Epithelial cell of proximal tubule (primary cell): Measurements from ENCODE around the gene L3MBTL1. TPM values are rescaled to one million over a fixed set of nuclear protein-coding genes. Genes with fewer than 3 reads are reported as not detected.

Experiments used
- DNase-seq: peaks from one replicate; pipeline ENCODE4 v3.0.0-alpha.2; 2011; ENCODE audit warnings: low read depth
- H3K4me3 ChIP-seq: 2 replicates; pipeline ENCODE4 v1.5.1; 2011; ENCODE audit warnings: low read depth, mild to moderate bottlenecking, low read length
- total RNA-seq: library from RNA; depleted of rRNA; stranded (reverse); fragments of >200 nt; gene quantifications from 2 replicates; pipeline ENCODE4 v1.2.3, GENCODE V29; 2015
- TF ChIP-seq, protein P1 (sequence below): conservative IDR thresholded peaks from 2 replicates; pipeline ENCODE4 v1.5.1; 2012; ENCODE audit warnings: low read depth, mild to moderate bottlenecking, low read length

The L3MBTL1 gene
- total RNA-seq, 1 donor from 2014 or later = 5.2 TPM

DNA sequence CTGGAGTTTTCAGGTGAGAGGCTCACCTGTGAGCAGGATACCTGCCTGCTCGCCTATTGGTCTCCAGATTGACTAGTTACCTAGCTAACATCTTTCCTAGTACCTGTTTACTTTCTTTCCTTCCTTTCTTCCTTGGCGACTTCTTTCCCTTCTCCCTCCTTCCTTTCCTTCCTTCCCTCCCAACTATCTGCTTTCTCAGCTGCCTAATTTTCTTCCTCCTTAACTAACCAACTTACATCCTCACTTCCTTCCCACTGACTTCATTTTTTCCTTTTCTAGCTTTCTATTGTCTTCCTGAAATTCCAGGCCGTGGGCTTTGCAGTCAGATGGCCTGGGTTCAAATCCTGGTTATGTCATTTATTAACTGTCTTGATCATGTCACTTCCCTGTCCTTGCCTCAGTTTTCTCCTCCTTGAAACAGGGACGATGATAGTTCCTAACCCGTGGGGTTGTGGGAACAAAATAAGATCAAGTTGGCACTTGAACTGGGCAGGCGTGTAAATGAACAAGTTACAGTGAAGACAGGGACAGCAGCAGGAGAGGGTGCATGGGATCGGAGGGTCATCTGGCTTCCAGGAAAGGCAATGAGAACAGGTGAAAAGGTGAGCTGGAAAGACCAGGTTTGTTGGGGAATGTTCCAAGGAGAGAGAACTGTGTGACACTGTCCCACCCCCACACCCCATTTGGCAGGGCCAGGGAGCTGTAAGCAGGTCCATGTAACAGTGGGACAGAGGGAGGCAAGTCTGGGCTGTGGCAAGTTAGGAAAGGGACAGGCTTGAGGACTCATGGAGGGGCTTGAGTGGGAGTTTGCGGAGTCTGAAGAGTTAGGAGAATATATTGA is 51.9 kb downstream of the L3MBTL1 start:
- DNase-seq = no peak
- H3K4me3 ChIP-seq = peak overlapping the region; percentile 64
- TF ChIP-seq, protein P1, sequence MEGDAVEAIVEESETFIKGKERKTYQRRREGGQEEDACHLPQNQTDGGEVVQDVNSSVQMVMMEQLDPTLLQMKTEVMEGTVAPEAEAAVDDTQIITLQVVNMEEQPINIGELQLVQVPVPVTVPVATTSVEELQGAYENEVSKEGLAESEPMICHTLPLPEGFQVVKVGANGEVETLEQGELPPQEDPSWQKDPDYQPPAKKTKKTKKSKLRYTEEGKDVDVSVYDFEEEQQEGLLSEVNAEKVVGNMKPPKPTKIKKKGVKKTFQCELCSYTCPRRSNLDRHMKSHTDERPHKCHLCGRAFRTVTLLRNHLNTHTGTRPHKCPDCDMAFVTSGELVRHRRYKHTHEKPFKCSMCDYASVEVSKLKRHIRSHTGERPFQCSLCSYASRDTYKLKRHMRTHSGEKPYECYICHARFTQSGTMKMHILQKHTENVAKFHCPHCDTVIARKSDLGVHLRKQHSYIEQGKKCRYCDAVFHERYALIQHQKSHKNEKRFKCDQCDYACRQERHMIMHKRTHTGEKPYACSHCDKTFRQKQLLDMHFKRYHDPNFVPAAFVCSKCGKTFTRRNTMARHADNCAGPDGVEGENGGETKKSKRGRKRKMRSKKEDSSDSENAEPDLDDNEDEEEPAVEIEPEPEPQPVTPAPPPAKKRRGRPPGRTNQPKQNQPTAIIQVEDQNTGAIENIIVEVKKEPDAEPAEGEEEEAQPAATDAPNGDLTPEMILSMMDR = no peak

DNA sequence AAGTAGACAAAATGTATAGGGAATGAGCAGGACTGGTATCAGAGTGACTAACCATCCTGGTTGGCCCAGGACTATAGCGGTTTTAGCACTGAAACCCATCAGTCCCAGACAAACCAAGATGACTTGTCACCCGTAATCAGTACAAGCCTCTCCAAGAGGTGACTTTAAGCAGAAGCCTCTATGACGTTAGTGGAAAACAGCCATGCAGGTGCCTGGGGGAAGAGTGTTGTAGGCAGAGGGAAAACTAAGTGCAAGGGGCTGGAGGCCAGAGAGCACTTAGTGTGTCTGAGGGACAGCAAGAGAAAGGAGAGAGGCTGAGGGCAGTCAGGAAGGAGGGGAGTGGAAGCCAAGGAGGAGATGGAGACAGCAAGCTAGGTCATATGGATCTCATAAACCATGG is 53.5 kb downstream of the L3MBTL1 start:
- TF ChIP-seq, protein P1 = no peak
- peak overlapping the region; percentile 64 for H3K4me3 ChIP-seq
- no peak for DNase-seq

DNA sequence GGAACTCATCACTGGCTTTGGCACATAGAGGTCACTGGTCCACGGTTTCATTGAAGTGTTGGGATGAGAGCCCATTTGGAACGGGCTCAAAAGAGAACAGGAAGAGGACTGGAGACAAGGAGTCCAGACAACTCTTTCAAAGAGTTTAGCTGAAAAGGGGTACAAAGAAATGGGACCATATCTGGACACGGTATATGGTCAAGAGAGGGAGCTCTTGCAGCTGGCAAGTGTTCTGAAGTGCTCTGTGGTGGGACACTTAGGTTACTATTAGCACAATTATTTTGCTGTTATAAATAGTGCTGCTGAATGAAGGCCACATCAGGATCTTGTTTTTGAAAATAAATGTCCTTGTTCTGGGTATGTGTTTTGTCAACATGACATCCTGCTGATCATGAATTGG is 55.9 kb downstream of the L3MBTL1 start:
- TF ChIP-seq, protein P1 = no peak
- no peak for DNase-seq

DNA sequence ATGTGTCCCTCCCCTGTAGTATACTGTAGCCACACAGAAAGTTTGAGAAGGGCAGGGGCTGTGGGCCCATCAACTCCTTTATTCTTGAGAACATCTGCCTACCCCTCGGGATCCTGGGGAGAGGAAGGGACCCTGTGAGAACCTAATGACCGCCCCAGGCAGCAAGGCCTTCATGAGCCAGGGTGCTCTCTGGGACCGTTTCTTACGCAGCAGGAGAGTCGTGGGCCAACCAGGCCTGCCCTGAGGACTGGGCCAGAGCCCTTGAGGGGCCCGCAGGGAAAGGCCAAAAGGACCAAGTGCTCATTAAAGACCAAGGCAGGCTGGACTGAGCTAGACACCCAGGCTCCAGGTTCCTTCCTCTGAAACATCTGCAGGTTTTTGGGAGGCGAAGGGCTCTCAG is 56.5 kb downstream of the L3MBTL1 start:
- DNase-seq = no peak
- TF ChIP-seq, protein P1 = no peak

More for the DNA sequence above, 55.9 kb downstream of the L3MBTL1 start:
- H3K4me3 ChIP-seq = no peak overlapping the region

DNA sequence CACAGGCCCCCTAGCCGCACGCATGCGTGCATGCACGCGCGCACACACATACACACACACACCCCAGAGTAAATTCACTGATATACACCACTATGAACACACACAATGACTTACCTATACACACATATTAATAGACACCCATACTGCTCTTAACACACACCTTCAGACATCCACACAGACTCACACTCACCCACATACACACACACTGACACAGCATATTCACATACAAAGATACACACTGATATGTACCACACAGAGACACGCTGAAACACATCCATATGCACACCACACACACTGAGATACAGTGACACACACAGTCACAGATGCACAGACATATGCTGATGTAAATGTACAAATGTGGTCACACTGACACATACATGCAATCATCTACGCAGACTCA is 57.0 kb downstream of the L3MBTL1 start:
- H3K4me3 ChIP-seq = no peak overlapping the region
- TF ChIP-seq, protein P1 = no peak
- no peak for DNase-seq

More for the DNA sequence above, 56.5 kb downstream of the L3MBTL1 start:
- H3K4me3 ChIP-seq = no peak overlapping the region

DNA sequence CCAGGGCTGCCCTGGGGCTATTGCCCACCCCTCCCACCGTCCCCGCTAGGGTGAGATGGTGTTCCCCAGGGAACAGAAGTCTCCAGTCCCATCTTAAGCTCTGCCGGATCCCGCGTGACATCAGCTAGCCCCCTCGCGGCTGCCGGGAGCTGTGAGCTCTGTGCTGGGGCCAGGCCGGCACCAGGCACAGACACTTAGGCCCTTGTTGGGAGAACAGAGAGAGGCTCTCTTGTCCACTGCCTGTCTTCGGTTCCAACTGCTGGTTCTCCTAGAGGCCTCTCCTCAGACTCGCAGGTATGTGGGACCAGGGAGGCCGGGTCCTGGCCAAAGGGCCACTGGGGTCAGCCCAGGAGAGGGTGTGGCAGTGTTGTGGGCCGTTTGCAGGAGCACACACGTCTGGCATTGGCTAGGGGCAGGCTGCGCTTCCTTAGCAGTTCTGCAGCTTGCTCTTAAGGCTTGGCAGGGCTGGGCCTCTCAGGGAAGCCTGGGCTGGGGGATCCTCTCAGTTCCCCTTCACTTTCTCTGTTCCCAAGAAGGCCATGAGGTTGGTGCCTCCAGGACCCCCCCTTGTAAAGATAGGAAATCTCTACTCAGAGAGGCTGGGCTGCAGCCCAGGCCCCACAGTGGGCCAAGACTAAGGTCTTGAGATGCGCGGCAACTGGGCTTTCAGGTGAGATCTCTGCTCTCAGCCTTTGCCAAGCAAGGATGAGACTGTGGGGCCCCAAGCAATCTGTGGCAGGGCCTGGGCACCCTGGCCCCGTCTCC is 57.7 kb downstream of the L3MBTL1 start:
- DNase-seq = no peak
- TF ChIP-seq, protein P1 = no peak
- no peak overlapping the region for H3K4me3 ChIP-seq

DNA sequence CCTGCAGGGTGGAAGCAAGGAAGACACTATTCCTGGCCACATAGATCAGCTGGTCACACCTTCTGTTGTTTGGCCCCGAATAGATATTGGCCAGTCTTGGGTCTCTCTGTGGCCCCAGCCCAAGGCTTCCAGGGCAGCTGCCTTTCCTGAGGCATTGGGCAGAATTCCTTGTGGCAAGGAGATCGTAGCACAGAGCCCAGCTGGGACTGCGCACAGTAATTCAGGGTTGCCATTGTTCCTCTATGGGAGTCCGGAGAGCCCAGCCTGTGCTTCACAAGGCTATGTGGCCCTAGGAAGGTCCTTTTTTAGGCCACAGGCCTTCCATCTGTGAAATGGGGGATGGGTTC is 58.2 kb downstream of the L3MBTL1 start:
- TF ChIP-seq, protein P1 = no peak
- H3K4me3 ChIP-seq = no peak overlapping the region
- no peak for DNase-seq
